ENCODE measurements around the gene FOLR1. TPM values are rescaled to one million over a fixed set of nuclear protein-coding genes. Genes with fewer than 3 reads are reported as not detected.
A peak's percentile ranks its signal among the peaks of the same experiment; 100 is the strongest.

The FOLR1 gene
- polyA plus RNA-seq, 6 donors from 2014 or later: not detected

DNA sequence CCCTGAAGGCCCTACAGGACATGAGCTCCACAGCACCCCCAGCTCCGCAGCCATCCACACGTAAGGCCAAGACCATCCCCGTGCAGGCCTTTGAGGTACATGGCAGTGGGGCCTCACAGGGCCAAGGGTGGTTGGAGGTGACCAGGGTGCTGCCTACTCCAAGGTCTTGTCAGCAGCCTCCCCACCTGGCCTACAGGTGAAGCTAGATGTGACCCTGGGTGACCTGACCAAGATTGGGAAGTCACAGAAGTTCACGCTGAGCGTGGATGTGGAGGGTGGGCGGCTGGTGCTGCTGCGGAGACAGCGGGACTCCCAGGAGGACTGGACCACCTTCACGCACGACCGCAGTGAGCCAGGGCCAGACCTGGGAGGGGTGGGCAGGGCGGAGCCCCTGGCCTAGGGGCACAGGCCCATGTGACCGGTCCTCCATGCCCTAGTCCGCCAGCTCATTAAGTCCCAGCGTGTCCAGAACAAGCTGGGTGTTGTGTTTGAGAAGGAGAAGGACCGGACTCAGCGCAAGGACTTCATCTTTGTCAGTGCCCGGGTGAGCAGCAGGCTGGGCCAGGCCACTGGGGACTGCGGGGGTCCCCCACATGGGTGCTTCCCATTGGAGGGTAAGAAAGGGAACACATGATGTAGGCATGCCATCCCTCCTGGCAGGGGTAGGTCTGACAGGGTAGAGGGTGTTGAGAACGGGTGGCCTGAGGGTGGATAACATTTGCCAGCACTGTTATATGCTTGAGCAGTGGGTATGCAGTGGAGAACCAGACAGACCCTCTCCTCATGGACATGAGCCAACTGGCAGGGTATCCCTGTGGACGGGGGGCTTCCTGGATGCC, 38.2 kb downstream of the FOLR1 start:
- Mint-ChIP-seq H3K4me3 (no peak overlapping the region), H3K27me3 (no peaks in the 10 kb centered on the region), H3K36me3 (peaks cover 0 to 26% of the 10 kb centered on the region in 2 donors), H3K27ac (peak overlapping the region in 1 of 6 donors; percentile 7), H3K9me3 (no peaks in the 10 kb centered on the region), H3K4me1 (peaks cover 33 to 54% (median 43%) of the 10 kb centered on the region in 3 donors)
- DNase-seq (no peak), ATAC-seq (ENCODE audit: low read depth in 2 of 2) (no peak)

DNA sequence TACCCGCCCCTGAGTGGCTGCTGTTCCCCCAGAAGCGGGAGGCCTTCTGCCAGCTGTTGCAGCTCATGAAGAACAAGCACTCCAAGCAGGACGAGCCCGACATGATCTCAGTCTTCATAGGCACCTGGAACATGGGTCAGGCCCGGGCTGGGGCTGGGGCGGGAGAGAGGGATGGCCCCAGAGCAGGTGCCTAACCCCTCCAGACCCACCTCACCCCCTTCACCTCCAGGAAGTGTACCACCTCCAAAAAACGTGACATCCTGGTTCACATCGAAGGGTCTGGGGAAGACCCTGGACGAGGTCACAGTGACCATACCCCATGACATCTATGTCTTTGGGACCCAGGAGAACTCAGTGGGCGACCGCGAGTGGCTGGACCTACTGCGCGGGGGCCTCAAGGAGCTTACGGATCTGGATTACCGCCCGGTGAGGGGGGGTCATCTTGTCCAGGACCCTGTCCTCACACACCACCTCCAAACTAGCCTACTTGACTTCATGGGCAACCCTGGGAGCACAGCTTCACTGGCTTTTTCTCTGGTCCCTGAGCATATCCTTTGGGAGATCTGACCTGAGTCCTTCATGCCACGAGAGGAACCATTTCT, 38.9 kb downstream of the FOLR1 start:
- Mint-ChIP-seq H3K27me3 (no peaks in the 10 kb centered on the region), H3K27ac (no peak overlapping the region), H3K4me3 (peak overlapping the region in 1 of 8 donors; percentile 15), H3K9me3 (no peaks in the 10 kb centered on the region), H3K4me1 (peaks cover 28 to 47% (median 35%) of the 10 kb centered on the region in 3 donors), H3K36me3 (peaks cover 0 to 26% of the 10 kb centered on the region in 2 donors)
- DNase-seq: no peak
- ATAC-seq (ENCODE audit: low read depth in 2 of 2): no peak

DNA sequence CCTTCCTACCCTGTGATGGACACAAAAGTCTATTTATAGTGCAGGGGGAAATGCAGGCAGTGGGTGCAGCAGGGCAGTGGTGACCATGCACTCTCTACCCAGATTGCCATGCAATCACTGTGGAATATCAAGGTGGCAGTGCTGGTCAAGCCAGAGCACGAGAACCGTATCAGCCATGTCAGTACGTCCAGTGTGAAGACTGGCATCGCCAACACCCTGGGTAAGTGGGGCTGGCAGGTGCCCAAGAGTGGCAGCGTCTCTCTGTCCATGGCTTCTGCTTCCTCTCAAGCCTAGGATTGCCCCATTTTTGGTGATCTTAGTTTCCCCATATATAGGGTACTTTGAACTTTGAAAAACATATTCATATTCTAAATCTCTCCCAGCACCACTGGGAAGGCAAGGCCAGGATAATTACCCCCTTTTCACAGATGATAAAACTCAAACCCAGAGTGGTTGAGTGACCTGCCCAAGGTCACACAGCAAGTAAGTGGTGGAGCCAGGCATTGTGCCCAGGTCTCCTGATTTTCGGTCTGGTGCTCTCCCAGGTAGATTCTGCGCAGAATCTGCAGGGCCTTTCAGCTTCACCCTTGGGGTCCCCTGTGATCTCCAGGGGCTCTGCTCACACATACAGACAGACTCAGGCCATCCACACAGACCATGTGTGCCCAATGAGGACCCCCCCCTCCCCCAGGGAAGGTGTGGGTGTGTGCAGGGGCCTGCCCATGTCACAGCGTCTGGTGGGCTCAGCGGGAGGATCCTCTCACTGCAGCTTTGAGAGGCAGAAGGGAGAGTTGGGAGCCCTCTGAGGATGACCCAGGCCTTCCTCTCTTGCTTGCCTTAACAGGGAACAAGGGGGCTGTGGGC, 39.7 kb downstream of the FOLR1 start:
- H3K4me1 Mint-ChIP-seq: peaks cover 28 to 40% (median 30%) of the 10 kb centered on the region in 3 donors
- H3K4me3 Mint-ChIP-seq: peak overlapping the region in 1 of 8 donors; percentile 59
- H3K27me3 Mint-ChIP-seq: no peaks in the 10 kb centered on the region
- ATAC-seq (ENCODE audit: low read depth in 2 of 2) (no peak), DNase-seq (no peak)
- no peaks in the 10 kb centered on the region for H3K9me3 Mint-ChIP-seq
- peak overlapping the region in 3 of 6 donors; percentile 12 to 49 (median 24) for H3K27ac Mint-ChIP-seq
- peaks cover 0 to 26% of the 10 kb centered on the region in 2 donors for H3K36me3 Mint-ChIP-seq

DNA sequence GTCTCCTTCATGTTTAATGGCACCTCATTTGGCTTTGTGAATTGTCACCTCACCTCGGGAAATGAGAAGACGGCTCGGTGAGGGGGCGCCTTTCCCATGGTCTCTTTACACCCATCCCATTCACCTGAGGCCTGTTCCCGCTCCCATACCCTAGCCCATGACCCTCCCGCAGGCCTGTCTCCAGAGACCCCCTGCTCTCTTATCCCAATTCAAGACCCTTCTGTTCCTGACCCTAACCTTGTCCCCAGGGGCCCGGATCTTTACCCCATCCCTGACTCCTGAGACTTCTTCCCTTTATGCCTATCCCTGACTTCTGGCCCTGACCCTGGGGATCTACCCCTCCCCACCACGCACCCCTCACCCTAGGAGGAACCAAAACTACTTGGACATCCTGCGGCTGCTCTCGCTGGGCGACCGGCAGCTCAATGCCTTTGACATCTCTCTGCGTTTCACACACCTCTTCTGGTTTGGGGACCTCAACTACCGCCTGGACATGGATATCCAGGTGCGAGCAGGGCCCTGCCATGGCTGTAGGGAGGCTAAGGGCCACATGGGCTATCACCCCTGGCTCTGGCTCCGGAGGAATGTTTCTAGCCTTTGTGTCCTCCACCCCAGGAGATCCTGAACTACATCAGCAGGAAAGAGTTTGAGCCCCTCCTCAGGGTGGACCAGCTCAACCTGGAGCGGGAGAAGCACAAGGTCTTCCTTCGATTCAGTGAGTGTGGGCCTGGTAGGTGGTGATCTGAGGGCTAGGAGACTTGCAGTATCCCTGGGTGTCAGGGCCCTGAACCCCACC, 40.5 kb downstream of the FOLR1 start:
- peaks cover 26 to 38% (median 28%) of the 10 kb centered on the region in 3 donors for H3K4me1 Mint-ChIP-seq
- ATAC-seq (ENCODE audit: low read depth in 2 of 2): no peak
- no peak for DNase-seq
- peak overlapping the region in 4 of 6 donors; percentile 12 to 76 (median 38) for H3K27ac Mint-ChIP-seq
- H3K36me3 Mint-ChIP-seq: peaks cover 0 to 26% of the 10 kb centered on the region in 2 donors
- no peaks in the 10 kb centered on the region for H3K9me3 Mint-ChIP-seq
- H3K4me3 Mint-ChIP-seq: no peak overlapping the region
- H3K27me3 Mint-ChIP-seq: no peaks in the 10 kb centered on the region

DNA sequence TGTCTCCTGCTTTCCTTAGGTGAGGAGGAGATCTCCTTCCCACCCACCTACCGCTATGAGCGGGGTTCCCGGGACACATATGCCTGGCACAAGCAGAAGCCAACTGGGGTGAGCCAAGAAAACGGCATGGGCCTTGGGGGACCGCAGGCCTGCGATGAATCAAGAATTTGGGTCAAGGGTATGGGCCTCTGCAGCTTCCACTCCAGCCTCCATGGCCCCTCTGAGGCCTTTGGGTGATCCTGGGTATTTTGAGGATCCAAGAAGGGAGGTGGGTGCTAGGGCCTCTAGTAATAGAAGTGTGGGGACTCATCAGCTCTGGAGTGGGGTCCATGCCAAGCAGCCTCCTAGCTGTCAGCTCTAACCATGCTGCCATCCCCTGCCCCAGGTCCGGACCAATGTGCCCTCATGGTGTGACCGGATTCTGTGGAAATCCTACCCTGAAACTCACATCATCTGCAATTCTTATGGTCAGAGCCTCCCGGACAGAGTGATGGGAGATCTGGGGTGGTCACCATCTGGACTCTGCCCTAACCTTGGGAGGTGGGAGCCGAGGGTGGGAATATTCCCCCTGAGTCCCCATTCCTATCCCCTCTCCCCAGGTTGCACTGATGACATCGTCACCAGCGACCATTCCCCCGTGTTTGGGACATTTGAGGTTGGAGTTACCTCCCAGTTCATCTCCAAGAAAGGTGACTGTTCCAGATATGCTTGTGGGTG, 41.3 kb downstream of the FOLR1 start:
- Mint-ChIP-seq H3K9me3 (no peaks in the 10 kb centered on the region), H3K4me3 (peak overlapping the region in 1 of 8 donors; percentile 32), H3K4me1 (peaks cover 26 to 38% (median 28%) of the 10 kb centered on the region in 3 donors), H3K27ac (peak overlapping the region in 3 of 6 donors; percentile 76 to 93 (median 86)), H3K27me3 (no peaks in the 10 kb centered on the region), H3K36me3 (peaks cover 0 to 26% of the 10 kb centered on the region in 2 donors)
- ATAC-seq (ENCODE audit: low read depth in 2 of 2) (no peak), DNase-seq (no peak)

DNA sequence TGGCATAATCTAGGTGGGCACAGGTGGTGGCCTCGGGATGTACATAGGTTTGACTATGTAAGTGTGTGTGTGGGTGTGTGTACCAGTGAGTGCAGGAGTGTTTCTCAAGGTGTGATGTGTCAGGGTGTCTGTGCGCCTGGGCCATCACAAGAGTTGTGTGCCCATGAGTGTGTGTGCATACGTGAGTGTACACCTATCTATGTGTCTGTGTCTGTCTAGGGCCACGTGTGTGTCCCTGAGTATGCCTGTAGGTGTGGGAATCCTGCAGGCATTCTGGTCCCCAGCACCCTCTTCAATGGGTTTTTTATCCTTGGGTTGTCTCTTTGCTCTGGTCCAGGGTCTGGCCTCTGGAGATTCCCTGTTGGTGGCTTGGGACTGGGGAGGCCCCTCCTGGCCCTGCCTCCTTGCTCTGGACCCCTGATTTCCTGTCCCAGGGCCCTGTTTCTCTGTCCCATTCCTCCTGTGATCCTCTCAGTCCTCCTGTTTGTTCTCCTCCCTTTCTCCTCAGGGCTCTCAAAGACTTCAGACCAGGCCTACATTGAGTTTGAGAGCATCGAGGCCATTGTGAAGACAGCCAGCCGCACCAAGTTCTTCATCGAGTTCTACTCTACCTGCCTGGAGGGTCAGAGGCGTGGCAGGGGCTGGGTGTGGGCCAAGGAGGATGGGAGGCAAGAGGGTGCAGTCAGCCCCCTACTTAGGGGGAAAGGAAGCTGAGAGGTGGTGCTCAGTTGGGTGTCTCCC, 42.0 kb downstream of the FOLR1 start:
- Mint-ChIP-seq H3K4me1 (peaks cover 26 to 34% (median 29%) of the 10 kb centered on the region in 3 donors), H3K9me3 (no peaks in the 10 kb centered on the region), H3K4me3 (peak overlapping the region in 5 of 8 donors; percentile 9 to 57 (median 32)), H3K27me3 (peaks cover 0 to 3% (median 0%) of the 10 kb centered on the region in 3 donors), H3K27ac (peak overlapping the region; percentile 25 to 93 (median 84)), H3K36me3 (peaks cover 0 to 24% of the 10 kb centered on the region in 2 donors)
- no peak for ATAC-seq (ENCODE audit: low read depth in 2 of 2)
- no peak for DNase-seq

DNA sequence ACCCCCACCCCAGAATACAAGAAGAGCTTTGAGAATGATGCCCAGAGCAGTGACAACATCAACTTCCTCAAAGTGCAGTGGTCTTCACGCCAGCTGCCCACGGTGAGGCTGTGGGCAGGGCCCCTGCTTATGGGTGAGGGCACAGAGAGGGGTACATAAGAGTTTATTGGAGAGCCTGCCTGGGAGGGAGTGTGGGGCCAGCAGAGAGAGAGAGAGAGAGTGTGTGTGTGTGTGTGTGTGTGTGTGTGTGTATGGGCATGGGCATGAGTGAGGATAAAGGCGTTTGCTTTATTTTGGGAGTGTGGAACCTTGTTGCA, 42.5 kb downstream of the FOLR1 start:
- ATAC-seq (ENCODE audit: low read depth in 2 of 2) (peak; percentile 26 to 55), DNase-seq (no peak)
- peak overlapping the region in 5 of 8 donors; percentile 9 to 62 (median 43) for H3K4me3 Mint-ChIP-seq
- peaks cover 0 to 18% of the 10 kb centered on the region in 2 donors for H3K36me3 Mint-ChIP-seq
- peaks cover 0 to 8% (median 5%) of the 10 kb centered on the region in 3 donors for H3K27me3 Mint-ChIP-seq
- peak overlapping the region; percentile 35 to 93 (median 86) for H3K27ac Mint-ChIP-seq
- peaks cover 27 to 34% (median 33%) of the 10 kb centered on the region in 3 donors for H3K4me1 Mint-ChIP-seq
- H3K9me3 Mint-ChIP-seq: no peaks in the 10 kb centered on the region

DNA sequence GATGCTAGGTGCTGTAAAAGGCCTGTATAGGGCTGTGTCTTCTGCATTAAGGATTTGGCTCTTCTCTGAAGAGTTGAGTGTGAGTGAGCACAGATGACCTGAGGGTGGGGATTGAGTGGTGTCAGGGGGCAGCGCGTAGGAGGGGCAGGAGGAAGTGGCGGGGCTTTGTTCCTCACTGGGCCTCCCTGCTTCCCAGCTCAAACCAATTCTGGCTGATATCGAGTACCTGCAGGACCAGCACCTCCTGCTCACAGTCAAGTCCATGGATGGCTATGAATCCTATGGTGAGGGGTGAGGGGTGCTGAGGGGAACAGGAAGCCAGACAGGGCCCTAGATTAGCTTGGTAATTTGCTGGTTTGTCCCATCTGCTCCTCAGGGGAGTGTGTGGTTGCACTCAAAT, 43.0 kb downstream of the FOLR1 start:
- Mint-ChIP-seq H3K9me3 (no peaks in the 10 kb centered on the region), H3K27ac (peak overlapping the region in 4 of 6 donors; percentile 44 to 93 (median 86)), H3K4me3 (no peak overlapping the region), H3K36me3 (peaks cover 0 to 18% of the 10 kb centered on the region in 2 donors), H3K4me1 (peaks cover 28 to 34% (median 34%) of the 10 kb centered on the region in 3 donors), H3K27me3 (peaks cover 0 to 10% (median 7%) of the 10 kb centered on the region in 3 donors)
- DNase-seq (no peak), ATAC-seq (ENCODE audit: low read depth in 2 of 2) (no peak)

DNA sequence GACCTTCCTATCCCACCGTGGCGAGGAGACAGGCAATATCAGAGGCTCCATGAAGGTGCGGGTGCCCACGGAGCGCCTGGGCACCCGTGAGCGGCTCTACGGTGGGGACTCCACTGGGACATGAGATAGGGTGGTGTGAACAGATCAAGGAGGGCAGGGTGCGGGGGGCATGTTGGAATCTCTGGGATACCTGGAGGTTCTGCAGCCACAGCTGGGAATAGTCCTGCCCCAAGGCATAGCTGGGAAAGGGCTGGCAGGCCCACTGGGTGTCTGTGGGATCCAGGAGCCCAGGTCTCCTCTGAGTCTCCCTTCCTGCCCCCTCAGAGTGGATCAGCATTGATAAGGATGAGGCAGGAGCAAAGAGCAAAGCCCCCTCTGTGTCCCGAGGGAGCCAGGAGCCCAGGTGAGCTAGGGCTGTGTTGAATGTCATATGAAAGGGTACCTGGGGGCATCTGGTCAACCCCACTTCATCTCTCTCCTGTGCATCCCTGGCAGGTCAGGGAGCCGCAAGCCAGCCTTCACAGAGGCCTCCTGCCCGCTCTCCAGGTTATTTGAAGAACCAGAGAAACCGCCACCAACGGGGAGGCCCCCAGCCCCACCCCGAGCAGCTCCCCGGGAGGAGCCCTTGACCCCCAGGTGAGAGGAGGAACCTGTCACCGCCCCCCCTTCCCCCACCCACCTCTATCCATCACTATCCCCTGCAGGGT, 43.6 kb downstream of the FOLR1 start:
- ATAC-seq (ENCODE audit: low read depth in 2 of 2) (no peak), DNase-seq (no peak)
- Mint-ChIP-seq H3K36me3 (peaks cover 0 to 18% of the 10 kb centered on the region in 2 donors), H3K27ac (peak overlapping the region in 2 of 6 donors; percentile 44 to 81), H3K27me3 (peaks cover 4 to 14% (median 13%) of the 10 kb centered on the region in 3 donors), H3K4me1 (peaks cover 32 to 40% (median 37%) of the 10 kb centered on the region in 3 donors), H3K4me3 (no peak overlapping the region), H3K9me3 (no peaks in the 10 kb centered on the region)

DNA sequence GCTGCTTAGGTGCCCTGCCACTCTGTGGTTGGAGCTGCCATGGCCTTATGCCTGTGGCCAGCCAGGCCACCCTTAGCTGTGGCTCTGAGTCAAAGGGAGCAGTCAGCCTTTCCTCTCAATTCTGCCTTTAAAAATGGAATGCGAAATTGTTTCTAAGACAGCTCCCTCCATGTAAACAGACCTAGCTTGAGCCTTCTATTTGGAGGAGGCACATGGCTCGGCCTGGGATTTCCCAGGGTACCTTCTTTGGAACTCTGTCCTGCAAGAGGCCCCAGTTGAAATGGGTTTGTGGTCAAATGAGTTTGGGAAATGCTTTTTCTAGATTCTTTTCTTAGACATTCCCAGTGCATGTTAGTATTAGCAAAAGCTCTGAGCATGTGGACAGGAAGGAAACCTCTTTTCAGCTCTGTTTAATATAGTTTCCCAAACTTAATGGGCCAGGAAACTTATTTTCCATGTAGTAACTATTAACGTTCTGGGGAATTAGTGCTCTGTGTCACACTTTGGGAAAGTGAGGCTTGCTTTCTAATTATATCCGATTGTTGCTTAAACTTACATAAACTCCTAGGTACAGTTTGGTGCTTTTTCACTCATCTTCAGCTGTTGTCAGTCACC, 44.2 kb downstream of the FOLR1 start:
- Mint-ChIP-seq H3K27me3 (peaks cover 10 to 21% (median 19%) of the 10 kb centered on the region in 3 donors), H3K36me3 (peaks cover 0 to 18% of the 10 kb centered on the region in 2 donors), H3K4me3 (no peak overlapping the region), H3K27ac (peak overlapping the region in 3 of 6 donors; percentile 16 to 38 (median 32)), H3K9me3 (no peaks in the 10 kb centered on the region), H3K4me1 (peaks cover 38 to 46% (median 44%) of the 10 kb centered on the region in 3 donors)
- no peak for ATAC-seq (ENCODE audit: low read depth in 2 of 2)
- DNase-seq: no peak

DNA sequence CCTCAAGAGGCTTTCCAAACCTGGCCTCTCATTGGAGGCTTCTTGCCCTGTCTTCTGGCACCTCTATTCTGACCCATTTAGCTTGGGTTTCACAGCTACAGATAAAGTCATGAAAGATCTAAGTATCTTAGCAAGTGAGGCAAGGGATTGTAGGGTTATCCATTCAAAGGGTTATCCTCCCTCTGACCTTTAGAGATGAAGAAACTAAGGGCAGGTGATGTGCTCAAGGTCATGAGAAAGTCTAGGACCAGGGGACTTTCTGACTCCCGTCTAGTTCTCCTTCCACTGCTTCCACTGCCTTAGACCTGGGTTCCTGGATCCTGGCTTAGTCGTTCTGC, 44.8 kb downstream of the FOLR1 start:
- Mint-ChIP-seq H3K27me3 (peaks cover 13 to 27% (median 25%) of the 10 kb centered on the region in 3 donors), H3K4me3 (no peak overlapping the region), H3K9me3 (peaks cover 0 to under 1% (median 0%) of the 10 kb centered on the region in 7 donors), H3K27ac (peak overlapping the region in 3 of 6 donors; percentile 16 to 73 (median 54)), H3K4me1 (peaks cover 42 to 50% (median 49%) of the 10 kb centered on the region in 3 donors), H3K36me3 (peaks cover 0 to 21% of the 10 kb centered on the region in 2 donors)
- DNase-seq (no peak), ATAC-seq (ENCODE audit: low read depth in 2 of 2) (no peak)
